Pancreas (tissue), 10 donors: ENCODE measurements around the gene KIF3A. TPM values are rescaled to one million over a fixed set of nuclear protein-coding genes. Genes with fewer than 3 reads are reported as not detected.

Experiments
- ATAC-seq, 4 donors: fragments of 200-7000 bp; cut with Tn5 transposase; one replicate each; pipeline versions ENCODE4 v1.8.0 to v1.9.1; 2020; ENCODE audit warnings: mild to moderate bottlenecking in 4 of 4, moderate library complexity in 4 of 4
- DNase-seq, 6 donors: peaks; one replicate each; pipeline ENCODE4 v3.0.0-alpha.2; 2020
- FAIRE-seq: peaks from 2 replicates; lab custom pipeline; 2012; peaks lifted over from hg19 to GRCh38; lab: Jason Lieb, UNC
- H3K27ac ChIP-seq, 4 donors: fragments of 200-600 bp; sonication (generic); 1 replicate in 3 of 4; 2 replicates in 1 of 4; pipeline versions ENCODE4 v1.5.0 to v1.8.0; 2020
- H3K27me3 ChIP-seq, 4 donors: fragments of 200-600 bp; one replicate each; pipeline ENCODE4 v1.8.0; 2021
- H3K36me3 ChIP-seq, 3 donors: fragments of 200-600 bp; sonication (generic) in 1 of 3; one replicate each; pipeline versions ENCODE4 v1.5.0 to v1.8.0; 2020 to 2021
- H3K4me1 ChIP-seq, 3 donors: fragments of 200-600 bp; one replicate each; pipeline ENCODE4 v1.8.0; 2021
- H3K4me3 ChIP-seq, 4 donors: fragments of 200-600 bp; sonication (generic) in 2 of 4; one replicate each; pipeline versions ENCODE4 v1.5.0 to v1.8.0; 2020 to 2021
- H3K9me3 ChIP-seq, 4 donors: fragments of 200-600 bp; one replicate each; pipeline ENCODE4 v1.8.0; 2021
- WGBS, 2 donors: extraction: QIAGEN DNeasy Blood & Tissue Kit; methylation state at CpG; one replicate each; pipeline ENCODE4 v1.1.7; 2013; 5-methylcytosine and 5-hydroxymethylcytosine counted together
- intact Hi-C, 3 donors: fragments of 100-400 bp; cut with DNase I; formaldehyde crosslinking; loops; one replicate each; pipeline versions ENCODE4 v1.11.1 to v1.14.2; 2022
- polyA plus RNA-seq, 2 donors: library from polyadenylated mRNA; stranded (reverse); fragments of 200-250 nt; gene quantifications; one replicate each; pipeline ENCODE4 v1.2.3, GENCODE V29; 2013
- total RNA-seq, 6 donors: library from RNA; stranded (reverse); fragmentation: NEBNext Ultra II Directional in 4 of 6; extraction: Animal tissue kit (Norgen Biotek cat#: 25700) in 4 of 6; gene quantifications; one replicate each; pipeline versions ENCODE4 v1.2.1 to v1.2.4, GENCODE V29; 2021 to 2023
- TF ChIP-seq, protein P1 (sequence below), 4 donors: fragments of 200-600 bp; sonication (generic) in 3 of 4; IDR thresholded peaks; one replicate each; pipeline versions ENCODE4 v1.5.0 to v1.8.0; 2021; ENCODE audit warnings: antibody characterized with exemption in 4 of 4
- donor health status: healthy with polysubstance abuse.
- donor health status: DM: no; HTN: no; CAD: no; lungs with moderate emphysema.
- donor health status: DM: no; HTN: no; CAD: no.
- donor health status: control.
- donor health status: control.
- donor health status: Bipolar disorder and iron deficiency.
- donor health status: DM: yes; HTN: yes; CAD: no.
- donor health status: DM: no; HTN: no; CAD: no.
- donor health status: DM: no; HTN: no; CAD: no.
- donor health status: DM: yes; HTN: yes; CAD: no.

KIF3A gene
- total and polyA plus RNA-seq, 8 donors, result 2.4 to 6.3 (median 4.1) TPM

DNA sequence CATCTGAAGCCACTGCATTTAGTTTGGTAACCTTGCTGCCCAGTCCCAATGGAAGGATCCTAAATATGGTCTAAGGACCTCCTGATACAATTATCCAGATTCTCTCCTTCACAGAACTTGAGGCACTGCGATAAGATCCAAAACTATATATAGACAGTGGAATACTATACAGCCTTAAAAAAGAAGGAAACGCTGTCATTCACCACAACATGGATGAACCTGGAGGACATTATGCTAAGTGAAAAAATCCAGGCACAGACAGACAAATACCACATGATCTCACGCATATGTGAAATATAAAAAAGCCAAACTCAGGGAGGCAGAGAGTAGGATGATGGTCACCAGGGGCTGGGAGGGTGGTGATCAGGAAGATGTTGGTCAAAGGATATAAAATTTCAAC is 66.3 kb downstream of the KIF3A start:
- DNase-seq (no peak), FAIRE-seq (no peak), ATAC-seq (no peak)
- TF ChIP-seq, protein P1, sequence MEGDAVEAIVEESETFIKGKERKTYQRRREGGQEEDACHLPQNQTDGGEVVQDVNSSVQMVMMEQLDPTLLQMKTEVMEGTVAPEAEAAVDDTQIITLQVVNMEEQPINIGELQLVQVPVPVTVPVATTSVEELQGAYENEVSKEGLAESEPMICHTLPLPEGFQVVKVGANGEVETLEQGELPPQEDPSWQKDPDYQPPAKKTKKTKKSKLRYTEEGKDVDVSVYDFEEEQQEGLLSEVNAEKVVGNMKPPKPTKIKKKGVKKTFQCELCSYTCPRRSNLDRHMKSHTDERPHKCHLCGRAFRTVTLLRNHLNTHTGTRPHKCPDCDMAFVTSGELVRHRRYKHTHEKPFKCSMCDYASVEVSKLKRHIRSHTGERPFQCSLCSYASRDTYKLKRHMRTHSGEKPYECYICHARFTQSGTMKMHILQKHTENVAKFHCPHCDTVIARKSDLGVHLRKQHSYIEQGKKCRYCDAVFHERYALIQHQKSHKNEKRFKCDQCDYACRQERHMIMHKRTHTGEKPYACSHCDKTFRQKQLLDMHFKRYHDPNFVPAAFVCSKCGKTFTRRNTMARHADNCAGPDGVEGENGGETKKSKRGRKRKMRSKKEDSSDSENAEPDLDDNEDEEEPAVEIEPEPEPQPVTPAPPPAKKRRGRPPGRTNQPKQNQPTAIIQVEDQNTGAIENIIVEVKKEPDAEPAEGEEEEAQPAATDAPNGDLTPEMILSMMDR (IDR thresholded peaks at IDR 0.05), result no peak
- no peaks in the 10 kb centered on the region for H3K27me3 ChIP-seq
- WGBS, 2 donors, result 93 to 98% methylated on average over 3 of the region's 3 CpGs
- no peaks in the 10 kb centered on the region for H3K4me1 ChIP-seq
- no peaks in the 10 kb centered on the region for H3K36me3 ChIP-seq
- H3K4me3 ChIP-seq, result no peak overlapping the region
- no peak overlapping the region for H3K27ac ChIP-seq
- intact Hi-C loops, result no loop called here
- no peaks in the 10 kb centered on the region for H3K9me3 ChIP-seq

DNA sequence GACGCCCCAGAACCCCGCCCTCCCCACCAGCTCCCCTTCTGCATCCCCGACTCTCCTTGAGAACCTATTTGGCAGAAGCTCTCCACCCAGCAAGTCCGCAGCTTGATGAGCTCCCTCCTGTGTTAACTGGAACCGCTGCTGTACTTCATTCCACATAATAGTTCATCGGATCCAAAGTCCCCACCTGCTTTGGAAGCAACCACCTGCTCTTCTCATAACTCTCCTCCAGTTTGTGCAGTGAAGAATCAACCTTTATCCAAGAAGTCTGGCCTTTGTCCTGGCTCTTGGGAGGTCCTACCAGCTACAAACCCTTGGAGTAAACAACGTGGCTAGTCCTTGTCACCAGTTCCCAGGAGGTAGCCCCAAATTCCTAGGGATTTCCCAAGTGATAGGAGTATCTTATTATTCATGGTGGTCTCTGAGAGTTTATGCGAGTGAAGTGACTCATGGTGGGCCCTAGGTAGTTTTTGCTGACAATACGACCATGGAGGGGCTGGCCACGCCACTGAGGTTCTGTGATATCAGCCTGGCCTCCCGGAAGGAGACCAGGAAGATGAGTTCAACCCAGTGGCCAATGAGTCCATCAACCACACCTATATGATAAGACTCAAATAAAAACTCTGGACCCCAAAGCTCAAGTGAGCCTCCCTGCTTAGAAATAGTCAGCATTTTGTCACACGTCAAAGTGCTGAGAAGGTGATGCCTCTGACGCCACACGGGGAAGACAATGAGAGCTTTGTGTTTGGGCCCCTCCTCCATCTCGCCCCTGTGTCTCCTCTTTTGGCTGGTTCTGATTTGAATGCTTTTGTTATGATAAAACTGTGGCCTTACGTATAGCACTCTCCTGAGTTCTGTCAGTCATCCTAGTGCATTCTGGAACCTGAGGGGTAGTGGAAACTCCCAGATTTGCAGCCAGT is 67.1 kb downstream of the KIF3A start:
- no peak for FAIRE-seq

DNA sequence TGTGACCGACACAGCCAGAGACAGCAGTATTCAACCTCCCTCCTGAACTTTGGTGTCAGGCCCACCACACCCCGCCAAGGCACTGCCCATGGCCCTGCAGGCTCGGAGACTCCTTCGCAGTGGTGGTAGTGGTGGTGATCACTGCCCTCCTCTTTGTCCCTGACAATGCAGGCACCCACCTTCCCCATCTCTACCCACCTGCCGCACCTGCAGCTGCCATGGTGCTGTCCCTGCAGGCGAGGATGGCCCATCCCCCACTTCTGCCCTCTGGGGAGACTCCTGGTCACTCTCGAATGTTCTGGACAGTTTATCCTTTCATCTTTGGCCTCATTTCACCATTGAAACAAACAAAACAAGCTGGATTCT is 67.9 kb downstream of the KIF3A start:
- intact Hi-C loops, result no loop called here
- 71 to 77% methylated on average over 7 of the region's 7 CpGs for WGBS, 2 donors
- H3K4me3 ChIP-seq, result no peak overlapping the region
- TF ChIP-seq, protein P1 (IDR thresholded peaks at IDR 0.05), result no peak
- no peak for FAIRE-seq
- H3K4me1 ChIP-seq, result no peaks in the 10 kb centered on the region
- H3K36me3 ChIP-seq, result no peaks in the 10 kb centered on the region
- no peaks in the 10 kb centered on the region for H3K27me3 ChIP-seq
- no peaks in the 10 kb centered on the region for H3K9me3 ChIP-seq
- DNase-seq, result no peak
- ATAC-seq, result no peak
- no peak overlapping the region for H3K27ac ChIP-seq

More for the DNA sequence above, 67.1 kb downstream of the KIF3A start:
- Histone ChIP-seq H3K4me1 (no peaks in the 10 kb centered on the region), H3K9me3 (no peaks in the 10 kb centered on the region), H3K4me3 (no peak overlapping the region), H3K36me3 (no peaks in the 10 kb centered on the region), H3K27me3 (no peaks in the 10 kb centered on the region), H3K27ac (no peak overlapping the region)
- TF ChIP-seq, protein P1 (IDR thresholded peaks at IDR 0.05), result no peak
- WGBS, 2 donors, result 82 to 85% methylated on average over 16 of the region's 16 CpGs
- DNase-seq (no peak), ATAC-seq (no peak)
- intact Hi-C loops, result no loop called here

DNA sequence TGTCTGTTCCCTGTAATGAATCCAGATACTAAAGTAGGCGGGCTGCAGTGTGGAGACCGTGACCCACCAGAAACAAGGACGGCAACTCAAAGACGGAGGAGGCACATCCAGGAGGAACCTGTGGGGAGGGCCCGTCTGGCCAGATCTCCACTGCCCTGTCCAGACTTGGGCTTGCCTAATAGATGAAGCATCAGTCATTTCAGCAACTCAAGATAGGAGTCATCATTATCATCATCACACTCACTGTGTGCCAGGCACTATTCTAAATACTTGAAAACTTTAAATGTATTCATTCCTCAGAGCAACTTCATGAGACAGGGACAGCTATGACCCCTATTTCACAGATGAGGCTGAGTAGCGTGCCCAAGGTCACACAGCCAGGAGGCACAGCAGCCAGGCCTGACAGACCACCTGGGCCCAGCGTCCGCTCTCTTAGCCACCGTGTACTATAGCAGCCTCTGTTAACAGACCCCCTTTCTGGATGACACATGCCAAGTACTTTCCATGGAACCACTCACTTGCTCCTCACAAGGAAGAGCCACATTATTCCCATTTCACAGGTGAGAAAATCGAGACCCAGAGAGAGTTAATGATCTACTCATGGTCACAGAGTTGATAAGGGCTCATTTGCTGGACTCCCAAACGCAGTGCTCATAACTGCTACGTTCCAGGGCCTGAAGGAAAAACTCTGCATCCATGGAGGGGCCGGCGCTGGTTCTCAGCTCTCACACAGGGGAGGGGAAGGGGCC is 68.5 kb downstream of the KIF3A start:
- FAIRE-seq (no peak), DNase-seq (no peak), ATAC-seq (no peak)
- WGBS, 2 donors, result 80 to 87% methylated on average over 14 of the region's 14 CpGs
- no peaks in the 10 kb centered on the region for H3K36me3 ChIP-seq
- no peaks in the 10 kb centered on the region for H3K4me1 ChIP-seq
- intact Hi-C loops, result no loop called here
- TF ChIP-seq, protein P1 (IDR thresholded peaks at IDR 0.05), result no peak
- no peak overlapping the region for H3K27ac ChIP-seq
- H3K9me3 ChIP-seq, result no peaks in the 10 kb centered on the region
- no peaks in the 10 kb centered on the region for H3K27me3 ChIP-seq
- no peak overlapping the region for H3K4me3 ChIP-seq
